Measurements from ENCODE around the gene RIBC2. TPM values are rescaled to one million over a fixed set of nuclear protein-coding genes. Genes with fewer than 3 reads are reported as not detected.

RIBC2 gene
- total and polyA plus RNA-seq, 10 of the 15 experiments (the other 5 are each of a cell fraction or from before 2014, with no cell fraction given) = 0.10 TPM; not detected in 9

DNA sequence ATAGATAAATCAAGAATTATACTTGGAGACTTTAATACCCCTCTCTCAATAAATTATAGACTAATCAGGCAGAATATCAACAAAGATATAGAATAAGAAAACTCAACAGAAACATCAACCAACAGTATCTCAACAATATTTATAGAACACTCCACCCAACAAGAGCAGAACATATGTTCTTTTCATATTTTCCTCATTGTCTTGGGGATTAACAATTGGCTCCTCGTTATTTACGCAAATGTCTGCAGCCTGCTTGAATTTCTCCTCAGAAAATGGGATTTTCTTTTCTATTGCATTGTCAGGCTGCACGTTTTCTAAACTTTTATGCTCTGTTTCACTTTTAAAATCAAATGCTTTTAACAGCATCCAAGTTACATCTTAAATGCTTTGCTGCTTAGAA, 52.1 kb downstream of the RIBC2 start:
- H3K9ac ChIP-seq (ENCODE audit: control insufficient read depth, insufficient read depth, low read length) = no peak overlapping the region
- no peak overlapping the region for H3K4me3 ChIP-seq
- ATAC-seq (no peak), DNase-seq (ENCODE audit: low read depth, low spot score) (no peak), FAIRE-seq (no peak)
- ChIA-PET POLR2A (no interaction called here), SMC1A (ENCODE audit: uncharacterized antibody, unreplicated experiment) (no interaction called here), RAD21 (ENCODE audit: unreplicated experiment) (no interaction called here), CTCF (no interaction called here)
- 16% methylated on average over 3 of the region's 3 CpGs for WGBS (ENCODE audit: insufficient coverage, insufficient replicate concordance, low lambda C conversion rate, missing lambda C conversion rate)
- H3K4me2 ChIP-seq (ENCODE audit: control insufficient read depth, insufficient read depth) = no peak overlapping the region
- H3K27me3 ChIP-seq (replicated peaks in 1 of 2; ENCODE audit: control insufficient read depth in 2 of 2, insufficient read depth in 2 of 2, low read length in 1 of 2) = no peaks in the 10 kb centered on the region; a peak in 1 of 4 replicates
- H3K4me1 ChIP-seq (ENCODE audit: control insufficient read depth, insufficient read depth, low read length) = no peaks in the 10 kb centered on the region
- no peak overlapping the region for H3K27ac ChIP-seq (ENCODE audit: control insufficient read depth, insufficient read depth)
- H3K79me2 ChIP-seq (ENCODE audit: control insufficient read depth, insufficient read depth, low read length) = no peaks in the 10 kb centered on the region
- H2AFZ ChIP-seq (ENCODE audit: control insufficient read depth, low read depth, low read length) = no peak overlapping the region
- no peak for TF ChIP-seq KLF5 (IDR thresholded peaks at IDR 0.05; ENCODE audit: partially characterized antibody)
- TF ChIP-seq POU2F2 (IDR thresholded peaks at IDR 0.05; ENCODE audit: borderline replicate concordance, low read depth, low read length) = no peak
- TF ChIP-seq NR2F1 (conservative IDR thresholded peaks at IDR 0.05) = no peak
- TF ChIP-seq LARP7 (IDR thresholded peaks at IDR 0.05) = no peak
- TF ChIP-seq, protein P1, sequence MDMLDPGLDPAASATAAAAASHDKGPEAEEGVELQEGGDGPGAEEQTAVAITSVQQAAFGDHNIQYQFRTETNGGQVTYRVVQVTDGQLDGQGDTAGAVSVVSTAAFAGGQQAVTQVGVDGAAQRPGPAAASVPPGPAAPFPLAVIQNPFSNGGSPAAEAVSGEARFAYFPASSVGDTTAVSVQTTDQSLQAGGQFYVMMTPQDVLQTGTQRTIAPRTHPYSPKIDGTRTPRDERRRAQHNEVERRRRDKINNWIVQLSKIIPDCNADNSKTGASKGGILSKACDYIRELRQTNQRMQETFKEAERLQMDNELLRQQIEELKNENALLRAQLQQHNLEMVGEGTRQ (IDR thresholded peaks at IDR 0.05; ENCODE audit: borderline replicate concordance, low read depth, low read length) = no peak
- TF ChIP-seq HDGF (IDR thresholded peaks at IDR 0.05) = no peak
- TF ChIP-seq ZNF217 (IDR thresholded peaks at IDR 0.05) = no peak
- no peak for TF ChIP-seq TARDBP (IDR thresholded peaks at IDR 0.05; ENCODE audit: borderline replicate concordance)
- TF ChIP-seq SIN3A (IDR thresholded peaks at IDR 0.05; ENCODE audit: low read depth, low read length) = no peak
- TF ChIP-seq IKZF2 (IDR thresholded peaks at IDR 0.05) = no peak
- TF ChIP-seq, protein P2, sequence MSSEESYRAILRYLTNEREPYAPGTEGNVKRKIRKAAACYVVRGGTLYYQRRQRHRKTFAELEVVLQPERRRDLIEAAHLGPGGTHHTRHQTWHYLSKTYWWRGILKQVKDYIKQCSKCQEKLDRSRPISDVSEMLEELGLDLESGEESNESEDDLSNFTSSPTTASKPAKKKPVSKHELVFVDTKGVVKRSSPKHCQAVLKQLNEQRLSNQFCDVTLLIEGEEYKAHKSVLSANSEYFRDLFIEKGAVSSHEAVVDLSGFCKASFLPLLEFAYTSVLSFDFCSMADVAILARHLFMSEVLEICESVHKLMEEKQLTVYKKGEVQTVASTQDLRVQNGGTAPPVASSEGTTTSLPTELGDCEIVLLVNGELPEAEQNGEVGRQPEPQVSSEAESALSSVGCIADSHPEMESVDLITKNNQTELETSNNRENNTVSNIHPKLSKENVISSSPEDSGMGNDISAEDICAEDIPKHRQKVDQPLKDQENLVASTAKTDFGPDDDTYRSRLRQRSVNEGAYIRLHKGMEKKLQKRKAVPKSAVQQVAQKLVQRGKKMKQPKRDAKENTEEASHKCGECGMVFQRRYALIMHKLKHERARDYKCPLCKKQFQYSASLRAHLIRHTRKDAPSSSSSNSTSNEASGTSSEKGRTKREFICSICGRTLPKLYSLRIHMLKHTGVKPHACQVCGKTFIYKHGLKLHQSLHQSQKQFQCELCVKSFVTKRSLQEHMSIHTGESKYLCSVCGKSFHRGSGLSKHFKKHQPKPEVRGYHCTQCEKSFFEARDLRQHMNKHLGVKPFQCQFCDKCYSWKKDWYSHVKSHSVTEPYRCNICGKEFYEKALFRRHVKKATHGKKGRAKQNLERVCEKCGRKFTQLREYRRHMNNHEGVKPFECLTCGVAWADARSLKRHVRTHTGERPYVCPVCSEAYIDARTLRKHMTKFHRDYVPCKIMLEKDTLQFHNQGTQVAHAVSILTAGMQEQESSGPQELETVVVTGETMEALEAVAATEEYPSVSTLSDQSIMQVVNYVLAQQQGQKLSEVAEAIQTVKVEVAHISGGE (CRISPR knock-in tag; IDR thresholded peaks at IDR 0.05) = no peak
- no peaks in the 10 kb centered on the region for H3K36me3 ChIP-seq (ENCODE audit: control insufficient read depth in 2 of 2, insufficient read depth in 2 of 2, low read length in 1 of 2)
- H4K20me1 ChIP-seq (ENCODE audit: control insufficient read depth, insufficient read depth) = no peaks in the 10 kb centered on the region
- BruUV-seq (replicated peaks) = no TSS peak
- in situ Hi-C loops (cut with MboI) = no loop called here
- no peaks in the 10 kb centered on the region; the same call in 1 of the 3 replicates for H3K9me3 ChIP-seq (replicated peaks; ENCODE audit: control insufficient read depth, insufficient read depth, low read length)
- intact Hi-C loops (cut with micrococcal nuclease; ENCODE audit: unreplicated experiment) = no loop called here
